NCI-H1930 (cell line): ENCODE data around the gene NRP1.

Source experiments
- DNase-seq, 2 experiments: peaks; one replicate each; lab custom pipeline; 2025; lab: John Stamatoyannopoulos, UW

NRP1 gene

DNA sequence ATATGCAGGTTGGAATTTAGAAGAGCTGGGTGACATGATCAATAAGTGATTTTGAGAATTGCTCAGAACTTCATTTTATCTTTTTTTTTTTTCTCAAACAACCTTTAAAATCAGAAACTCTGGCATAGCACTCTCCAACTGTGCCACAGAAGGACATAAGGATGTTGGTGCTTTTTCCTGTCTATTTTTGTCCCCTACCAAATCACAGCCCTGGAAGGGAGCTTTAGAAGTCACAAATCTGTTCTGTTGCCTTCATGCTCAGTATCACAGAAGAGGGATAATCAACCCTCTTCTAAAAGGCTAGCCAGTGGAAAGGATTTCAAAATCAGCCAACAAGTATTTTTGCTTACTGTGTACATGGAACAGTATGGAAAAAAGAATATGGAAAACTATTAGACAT lies 14.8 kb upstream of the NRP1 start:
- DNase-seq: no peak

DNA sequence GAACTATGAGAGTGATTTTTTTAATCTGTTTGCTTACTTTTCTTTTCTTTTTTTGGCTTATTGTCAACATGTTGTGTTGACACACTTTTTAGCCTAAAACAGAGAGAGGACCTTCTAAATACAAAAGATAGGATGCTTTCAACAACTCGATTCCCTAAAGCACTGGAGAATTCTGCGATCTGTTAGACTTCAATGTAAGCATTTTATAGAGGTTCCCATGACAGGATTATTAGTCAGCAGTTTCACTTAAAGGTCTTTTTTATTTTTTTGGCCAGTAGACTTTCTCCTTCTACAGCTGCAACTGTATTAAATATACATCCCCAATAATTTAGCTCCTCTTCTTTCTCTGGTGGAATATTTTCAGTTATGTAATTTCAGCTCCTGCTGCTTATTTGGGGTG lies 12.7 kb upstream of the NRP1 start:
- DNase-seq: no peak

DNA sequence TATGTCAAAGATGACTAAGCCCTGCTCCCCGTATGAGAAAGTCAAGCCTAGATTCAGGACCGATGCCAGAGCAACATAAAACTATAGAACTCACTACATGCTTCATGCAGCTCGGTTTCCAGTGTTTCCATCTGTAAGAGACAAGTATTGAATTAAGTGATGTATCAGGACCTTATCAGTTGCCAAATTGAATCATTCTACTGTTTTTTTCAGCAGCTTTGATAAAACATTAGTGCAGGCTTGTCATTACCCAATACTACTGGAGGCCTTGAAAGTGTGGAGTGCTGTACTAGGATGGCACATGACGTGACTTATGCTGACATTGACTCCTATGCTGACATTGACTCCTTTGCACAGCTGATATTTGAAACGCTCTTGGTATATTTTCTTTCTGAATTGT lies 10.8 kb upstream of the NRP1 start:
- no peak for DNase-seq

DNA sequence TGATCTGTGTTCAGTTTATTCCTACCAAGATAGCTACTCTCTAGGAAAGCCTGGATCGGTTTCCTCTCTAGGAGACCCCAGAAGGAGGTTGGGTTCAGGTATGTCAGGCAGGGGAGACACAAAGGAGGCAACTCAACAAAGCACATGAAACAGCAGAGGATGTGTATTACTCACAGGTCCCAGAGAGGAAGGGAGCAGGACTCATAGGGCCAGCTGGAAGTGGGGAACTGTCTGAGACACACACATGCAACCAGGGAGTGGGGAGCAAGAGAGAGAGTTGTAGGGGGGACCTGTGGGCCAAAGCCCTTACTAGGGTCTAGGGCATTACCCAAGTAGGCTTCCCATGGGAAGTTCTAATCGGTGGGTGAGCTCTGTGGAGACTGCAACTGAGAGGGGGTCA lies 10.2 kb upstream of the NRP1 start:
- DNase-seq: no peak

DNA sequence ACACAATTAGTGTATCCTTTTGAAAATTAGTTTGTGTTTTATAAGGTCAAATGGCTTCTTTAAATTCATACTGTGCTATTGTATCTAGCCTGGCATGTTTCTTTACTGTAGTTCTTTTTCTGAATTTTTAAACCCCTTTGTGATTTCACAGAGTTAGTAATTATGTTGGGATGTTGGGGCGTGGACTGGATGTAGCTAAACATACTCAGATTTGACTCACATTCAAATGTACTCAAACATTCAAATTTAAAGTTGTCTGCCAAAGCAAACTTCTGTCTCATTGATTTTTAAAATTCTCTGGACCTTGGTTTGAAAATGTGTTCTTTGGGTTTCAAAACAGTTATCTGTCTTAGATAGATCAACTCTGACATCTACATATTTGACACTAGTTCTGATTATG lies 7.2 kb upstream of the NRP1 start:
- DNase-seq: no peak

DNA sequence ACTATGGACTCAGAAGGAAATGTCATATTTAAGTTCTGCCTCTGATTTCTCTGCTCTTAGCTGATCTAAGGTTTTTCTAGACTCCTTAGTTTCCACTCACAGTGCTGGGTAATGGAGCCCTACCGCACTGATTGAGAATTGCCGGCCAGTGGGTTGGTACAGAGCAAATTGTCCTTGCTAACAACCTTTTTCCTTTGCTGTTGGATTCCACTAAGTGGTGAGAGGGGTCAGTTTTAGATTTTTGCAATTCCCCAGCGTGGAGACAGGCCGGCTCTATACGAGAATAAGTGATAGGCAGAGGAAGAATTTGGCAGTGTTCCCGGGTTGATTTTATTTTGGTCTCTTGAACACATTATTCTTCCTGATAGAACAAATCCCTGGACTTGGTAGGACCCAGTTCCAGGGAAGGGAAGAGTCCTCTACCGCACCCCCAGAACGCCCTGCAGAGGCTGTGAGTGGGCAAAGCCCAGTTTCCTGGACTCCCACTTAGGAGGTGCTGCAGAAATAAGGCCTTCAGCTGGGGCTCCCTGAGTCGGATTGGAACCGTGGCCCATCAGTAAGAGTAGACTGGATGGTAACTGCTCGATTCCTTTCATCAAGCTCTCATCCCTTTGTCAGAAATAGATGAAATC lies 3.0 kb upstream of the NRP1 start:
- DNase-seq: no peak

DNA sequence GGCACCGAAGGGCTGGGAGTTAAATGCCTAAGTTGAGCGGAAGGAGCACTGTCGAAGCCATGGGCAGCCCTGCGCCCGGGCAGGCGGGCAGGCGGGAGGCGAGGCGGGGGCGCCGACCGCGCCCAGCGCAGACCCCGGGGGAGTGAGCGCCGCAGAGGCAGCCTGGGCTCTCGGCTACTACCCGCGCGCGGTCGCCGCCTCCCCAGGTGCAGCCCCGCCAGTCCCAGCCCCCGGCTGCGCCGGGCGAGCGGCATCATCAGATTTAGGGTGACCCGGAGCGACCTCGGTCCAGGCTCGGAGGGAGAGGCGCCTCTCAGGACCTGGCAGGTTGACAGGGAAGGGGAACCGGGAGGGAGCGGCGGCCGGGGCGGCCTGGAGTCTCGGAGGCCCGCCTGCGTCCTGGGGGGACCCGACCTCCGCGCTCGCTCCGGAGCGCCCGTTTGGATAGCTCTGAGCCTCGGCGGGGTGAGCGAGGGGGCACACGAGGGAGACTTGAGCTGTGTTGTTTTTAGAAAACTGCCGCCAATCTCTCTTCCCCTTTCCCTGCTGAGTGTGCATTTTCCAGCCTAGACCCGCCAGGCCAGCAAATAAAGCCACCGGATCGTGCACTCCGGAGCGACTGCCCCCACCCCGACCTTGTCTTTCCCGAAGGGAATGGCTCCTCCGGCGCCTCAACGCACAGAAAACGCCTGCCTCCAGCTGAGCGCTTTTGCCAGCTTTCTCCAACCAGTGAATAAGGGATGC lies 2.3 kb upstream of the NRP1 start:
- DNase-seq: no peak

DNA sequence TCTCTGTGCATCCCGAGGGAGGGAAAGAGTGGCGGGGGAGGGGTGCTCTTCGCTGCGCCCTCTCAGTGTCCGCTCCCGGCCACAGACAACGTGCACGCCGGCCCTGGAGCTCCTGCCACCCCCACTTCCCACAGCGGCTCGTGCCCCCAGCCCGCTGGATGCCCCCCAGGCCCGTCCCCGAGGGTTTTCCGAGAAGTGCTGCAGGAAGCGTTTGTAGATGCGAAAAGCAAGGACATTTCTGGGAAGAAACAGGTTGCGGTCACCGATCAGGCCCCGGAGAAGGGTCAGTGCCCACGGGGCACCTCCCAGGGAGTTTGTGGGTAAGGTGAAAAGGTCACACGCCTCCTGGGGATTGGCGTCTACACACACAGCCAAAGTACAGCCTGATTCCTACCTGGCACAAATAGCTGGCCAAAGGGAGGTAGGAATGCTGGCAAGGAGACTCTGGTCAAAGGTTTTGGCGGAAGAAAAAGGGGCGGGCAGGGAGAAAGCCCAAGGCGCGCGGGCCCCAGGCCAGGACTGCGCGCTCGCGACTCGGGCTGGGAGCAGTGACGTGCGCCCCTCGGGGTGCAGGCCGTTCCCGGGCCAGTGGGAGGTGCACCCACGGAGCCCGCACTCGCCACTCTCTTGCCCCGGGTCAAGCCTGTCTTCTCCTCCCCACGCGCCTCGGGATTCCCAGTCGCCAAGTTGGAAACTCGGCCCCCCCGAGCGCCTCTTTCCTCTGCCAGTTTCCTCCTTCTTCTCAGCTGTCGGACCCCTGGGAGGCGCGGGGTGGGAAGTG lies 1.5 kb upstream of the NRP1 start:
- DNase-seq: no peak

DNA sequence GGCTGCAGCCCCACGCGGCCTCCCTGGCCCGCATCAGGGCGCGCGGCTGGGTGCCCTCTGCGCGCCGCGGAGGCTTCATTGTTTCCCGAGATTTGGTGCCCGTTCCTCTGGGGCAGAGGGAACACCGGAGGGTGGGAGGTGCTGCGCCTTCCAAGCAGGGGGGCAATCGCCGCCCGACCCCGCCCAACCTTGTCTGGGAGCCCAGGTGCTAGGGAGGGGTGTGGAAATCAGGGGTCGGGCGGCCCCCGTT lies 1.0 kb upstream of the NRP1 start:
- no peak for DNase-seq

DNA sequence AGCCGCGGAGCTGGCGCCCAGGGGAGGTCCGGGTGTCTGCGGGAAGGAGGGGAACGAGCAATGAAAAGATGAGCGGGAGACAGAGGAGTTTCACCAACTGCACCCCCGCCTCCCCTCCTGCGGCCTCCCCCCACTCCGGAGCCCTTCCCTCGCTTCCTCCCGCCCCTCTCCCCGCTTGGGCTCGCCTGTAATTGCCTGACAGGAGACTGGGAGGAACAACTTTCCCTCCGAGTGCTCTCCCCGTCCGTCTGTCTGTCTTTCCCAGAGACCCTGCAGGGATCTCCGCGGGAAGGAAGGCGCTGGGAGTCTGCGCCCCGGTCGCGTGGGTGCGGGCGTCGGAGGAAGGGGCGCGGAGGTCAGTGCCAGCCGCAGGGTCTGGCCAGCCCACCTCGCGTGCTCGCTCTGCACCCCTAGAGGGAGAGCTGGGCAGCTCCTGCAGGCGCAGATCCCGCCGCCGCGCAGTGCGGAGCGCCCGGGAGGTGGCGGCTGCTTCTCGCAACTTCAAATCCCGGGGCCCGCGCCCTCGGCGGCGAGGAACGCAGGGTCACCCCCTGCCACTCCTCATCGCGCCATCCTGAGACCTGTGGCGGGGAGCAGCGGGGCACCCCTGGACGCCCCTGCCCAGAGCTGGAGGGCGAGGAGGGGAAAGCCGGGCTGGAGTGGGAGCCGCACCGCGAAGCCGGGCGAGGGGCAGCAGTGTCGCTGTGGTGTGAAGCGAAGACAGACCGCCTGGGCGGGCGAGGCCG lies 511 bp upstream of the NRP1 start:
- peak; percentile 8 to 36 for DNase-seq

DNA sequence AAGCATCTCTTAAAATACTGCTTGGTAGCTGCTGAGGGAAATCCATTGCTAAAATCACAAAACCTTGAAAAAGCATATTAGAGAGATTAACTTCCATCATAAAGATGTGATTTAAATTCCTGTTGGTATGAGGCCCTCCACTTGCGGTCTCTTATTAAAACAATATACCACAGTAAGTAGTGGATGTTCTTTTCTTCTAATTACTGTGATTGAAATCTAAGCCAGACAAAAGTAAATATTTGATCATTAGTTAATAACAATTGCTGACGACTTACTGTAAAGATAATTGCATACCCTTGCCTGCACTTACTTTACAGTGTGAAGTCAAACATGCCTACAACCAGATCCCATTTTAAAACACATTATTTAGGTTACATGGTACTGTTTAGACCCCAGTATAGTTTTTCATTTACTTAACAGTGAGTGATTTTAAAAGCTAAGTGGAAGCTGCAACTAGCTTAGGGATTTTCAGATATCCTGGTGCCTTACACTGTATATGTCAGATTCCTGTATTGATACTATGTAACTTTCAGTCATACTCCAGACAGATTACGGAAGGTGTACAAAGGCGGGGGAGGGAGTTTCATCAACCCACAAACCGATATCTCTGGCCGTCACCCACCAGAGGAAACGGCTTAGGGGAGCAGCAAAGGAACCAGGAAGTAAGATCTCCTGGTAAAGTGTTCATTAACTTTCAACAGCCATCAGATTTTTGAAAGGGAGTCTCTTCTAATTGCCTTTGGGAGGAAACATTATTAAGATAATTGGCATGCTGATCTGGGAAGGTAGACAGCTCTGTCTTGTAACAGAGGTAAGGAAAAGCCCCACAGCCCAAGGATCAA lies 986 bp downstream of the NRP1 start:
- DNase-seq: no peak

DNA sequence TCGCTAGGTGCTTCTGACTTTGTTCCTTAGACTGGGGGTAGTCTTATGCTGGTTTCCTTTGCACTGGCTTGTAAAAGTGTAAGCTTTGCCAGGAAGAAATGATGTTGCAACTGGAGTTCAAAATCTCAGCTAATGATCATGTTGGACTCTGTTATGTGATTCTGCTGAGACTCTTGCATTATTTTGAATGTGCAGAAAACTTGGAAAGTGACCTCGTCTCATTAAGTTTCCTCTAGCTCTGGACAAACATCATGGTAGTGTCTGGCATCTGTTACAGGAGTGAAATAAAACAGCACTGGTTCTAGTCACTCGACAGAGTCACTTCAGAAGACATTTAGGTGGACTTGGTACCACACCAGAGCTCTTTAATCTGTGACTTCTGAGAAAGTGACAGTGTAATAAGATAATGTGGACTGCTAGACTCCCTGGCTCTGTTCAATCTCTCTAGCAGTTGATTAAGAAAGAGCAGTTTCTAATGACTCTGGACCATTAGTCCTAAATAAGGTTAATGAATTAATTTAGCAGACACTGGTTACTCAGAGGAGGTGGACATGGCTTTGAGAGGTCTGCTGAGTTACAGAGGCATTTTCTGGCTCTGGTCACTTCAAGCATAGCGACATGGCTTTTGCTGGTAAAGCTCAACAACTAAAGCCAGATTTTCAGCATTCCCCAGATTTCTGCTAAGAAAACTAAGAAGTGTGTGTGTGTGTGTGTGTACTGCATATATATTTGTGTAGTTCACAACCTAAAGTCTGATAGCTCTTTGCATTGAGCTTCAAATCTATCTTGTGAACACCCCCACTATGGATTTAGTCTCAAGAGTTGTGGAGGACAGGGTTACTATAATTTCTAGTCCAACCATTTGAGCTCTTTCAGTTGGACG lies 2.0 kb downstream of the NRP1 start:
- DNase-seq: no peak

DNA sequence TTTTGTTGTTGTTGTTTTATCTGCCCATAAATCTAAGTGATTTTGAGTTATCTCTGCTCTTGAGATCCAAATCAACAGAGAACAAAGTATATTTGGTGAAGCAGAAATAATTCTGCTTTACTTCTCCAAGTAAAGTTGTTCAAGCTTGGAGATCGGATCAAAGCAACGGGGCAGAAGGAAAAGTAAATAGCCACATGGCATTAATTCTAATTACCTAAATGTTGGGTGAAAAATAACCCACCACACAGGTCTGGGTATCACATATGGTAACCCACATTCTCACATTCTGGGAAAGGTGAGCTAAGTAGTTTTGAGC lies 3.1 kb downstream of the NRP1 start:
- DNase-seq: no peak

DNA sequence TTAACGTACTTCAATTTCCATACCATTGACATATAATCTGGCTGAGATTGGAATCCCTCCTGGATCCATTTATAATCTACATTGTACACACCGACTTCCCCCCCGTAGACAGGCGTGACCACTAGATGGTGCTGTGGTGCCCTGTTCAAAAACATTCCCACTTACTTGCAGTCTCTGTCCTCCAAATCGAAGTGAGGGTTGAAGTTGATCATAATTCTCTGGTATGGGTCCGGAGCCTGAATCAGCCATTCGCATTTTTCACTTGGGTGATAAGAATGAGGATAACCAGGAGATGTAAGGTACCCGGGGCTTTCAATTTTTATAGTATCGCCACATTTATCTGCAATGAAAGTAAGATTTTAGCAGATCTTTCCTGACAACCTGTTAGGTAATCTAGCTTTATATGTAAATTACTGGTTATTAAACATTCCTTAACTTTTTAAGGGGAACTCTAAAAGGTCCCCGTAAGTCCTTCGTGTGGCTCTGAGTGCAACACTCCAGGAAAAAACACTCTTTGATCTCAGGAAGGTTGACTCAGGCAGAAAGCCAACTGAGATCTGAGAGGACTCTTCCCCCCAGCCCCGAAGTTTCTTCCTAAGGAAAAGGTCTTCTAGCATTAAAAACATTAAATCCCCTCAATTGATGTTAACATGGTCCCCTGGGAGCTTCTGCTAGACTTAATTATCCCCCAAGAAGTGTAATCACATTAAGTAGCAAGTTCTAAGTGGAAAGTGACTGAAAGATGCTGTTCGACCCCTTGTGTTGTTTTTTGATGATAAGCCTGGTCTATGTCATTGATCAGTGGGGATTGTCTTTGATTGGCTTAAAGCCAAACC lies 3.7 kb downstream of the NRP1 start:
- DNase-seq: peak; percentile 11 to 25

DNA sequence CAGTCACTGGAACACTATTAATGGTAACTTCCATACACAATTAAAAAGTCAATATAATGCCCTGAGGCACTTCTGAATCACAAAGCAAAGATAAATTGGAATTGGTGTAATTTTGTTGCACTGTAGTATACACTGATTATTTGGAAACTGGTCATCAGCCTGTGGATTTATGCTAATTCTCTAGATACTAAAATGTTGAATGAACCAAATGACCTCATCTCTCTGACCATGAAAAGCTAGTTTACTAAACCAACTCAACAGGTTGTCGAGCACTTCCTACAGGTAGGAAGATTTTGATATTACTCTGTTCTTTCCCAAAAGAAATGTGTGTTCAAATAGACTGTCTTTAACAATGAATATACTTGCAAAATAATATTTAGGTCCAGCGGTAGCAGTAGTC lies 5.3 kb downstream of the NRP1 start:
- no peak for DNase-seq

DNA sequence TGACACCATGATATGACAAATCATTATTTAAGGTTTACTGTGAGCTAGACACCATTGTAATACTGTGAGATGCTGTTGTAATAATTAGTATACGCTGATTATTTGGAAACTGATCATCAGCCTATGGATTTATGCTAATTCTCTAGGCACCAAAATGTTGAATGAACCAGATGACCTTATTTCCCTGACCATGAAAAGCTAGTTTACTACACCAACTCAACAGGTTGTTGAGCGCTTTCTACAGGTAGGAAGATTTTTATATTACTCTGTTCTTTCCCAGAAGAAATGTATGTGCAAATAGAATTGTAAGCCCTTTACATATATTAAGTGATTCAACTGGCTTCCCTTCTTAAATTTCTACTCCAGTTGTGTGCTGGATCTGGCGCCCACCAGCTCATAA lies 6.2 kb downstream of the NRP1 start:
- no peak for DNase-seq

DNA sequence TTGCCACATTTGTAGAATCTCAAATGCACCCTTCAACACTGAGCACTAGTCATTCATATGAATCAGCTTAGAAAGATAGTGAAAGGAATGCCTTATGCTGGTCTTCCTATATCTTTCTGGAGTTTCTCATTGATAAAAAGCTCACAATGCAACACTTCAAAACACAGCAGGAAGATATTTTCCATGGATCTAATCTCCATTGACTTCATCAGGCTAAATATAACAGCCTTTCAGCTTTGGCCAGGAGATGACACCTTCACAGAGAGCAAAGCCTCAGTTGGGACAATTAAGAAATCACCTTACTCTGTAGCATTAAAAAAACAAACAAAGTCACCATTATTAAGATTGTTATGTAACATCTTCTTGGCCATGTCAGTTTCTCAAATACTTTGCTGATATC lies 6.7 kb downstream of the NRP1 start:
- DNase-seq: no peak

DNA sequence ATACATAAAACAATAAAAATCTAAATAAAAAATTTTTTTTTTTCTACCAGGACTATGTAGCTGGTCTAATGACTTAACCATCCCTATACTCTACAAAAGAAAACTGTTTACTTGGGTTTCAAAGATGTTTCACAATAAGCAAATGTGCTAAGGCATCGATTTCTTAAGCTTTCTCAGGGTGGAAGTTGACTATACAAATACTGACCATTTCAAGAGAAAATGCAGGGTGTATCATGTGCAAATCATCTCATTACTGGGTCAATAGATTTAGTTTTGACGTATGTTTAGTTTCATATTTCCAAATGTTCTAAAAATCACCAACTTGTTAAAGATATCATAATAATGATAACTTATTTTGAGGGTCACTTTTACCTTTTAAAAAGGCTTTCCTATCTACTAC lies 7.5 kb downstream of the NRP1 start:
- DNase-seq: no peak

DNA sequence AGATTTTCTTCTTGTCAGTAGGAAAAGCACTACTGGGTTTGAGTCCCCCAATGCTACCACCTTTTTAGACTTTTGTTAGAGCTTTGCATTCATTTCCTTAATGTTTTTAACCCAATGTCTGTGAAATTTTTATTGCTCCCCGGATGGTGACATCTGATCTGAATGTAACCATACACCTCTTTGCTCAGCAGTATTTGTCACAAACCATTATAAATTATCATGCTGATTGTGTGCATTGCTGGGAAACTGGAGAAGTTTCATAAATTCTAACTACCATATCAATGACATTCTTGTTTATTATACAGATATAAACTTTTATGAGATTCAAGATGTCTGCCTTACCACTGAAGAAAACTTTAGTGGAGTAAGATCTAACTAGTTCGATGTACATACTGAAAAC lies 8.5 kb downstream of the NRP1 start:
- no peak for DNase-seq

DNA sequence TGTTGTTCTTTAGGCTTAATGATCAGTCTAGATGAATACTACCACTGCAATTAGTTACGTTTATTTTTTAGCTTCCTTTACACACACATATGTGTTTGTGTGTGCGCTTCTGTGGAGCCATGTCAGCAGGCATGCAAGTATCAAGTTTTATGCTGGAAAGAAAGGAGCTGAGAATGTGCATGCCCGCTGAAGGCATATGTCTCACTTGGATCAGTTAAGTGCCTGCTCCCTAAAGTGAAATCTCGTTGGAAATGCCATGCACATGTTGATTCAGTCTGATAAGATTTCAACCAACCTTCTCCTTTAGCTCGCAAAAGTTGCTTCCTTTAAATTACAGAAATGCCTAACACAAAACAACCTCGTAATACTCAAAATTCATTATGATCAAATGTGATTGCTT lies 10.7 kb downstream of the NRP1 start:
- no peak for DNase-seq
